H9 (cell line): ENCODE results near the gene BRAF. TPM values are rescaled to one million over a fixed set of nuclear protein-coding genes. Genes with fewer than 3 reads are reported as not detected.

ENCODE experiments used
- DNase-seq: peaks from one replicate; pipeline ENCODE4 v3.0.0-alpha.2; 2017
- H2AFZ ChIP-seq: one replicate; pipeline ENCODE4 v1.6.1; 2013; ENCODE audit warnings: mild to moderate bottlenecking, low read length, control low read depth, moderate library complexity
- H2AK5ac ChIP-seq: 2 replicates; pipeline ENCODE4 v1.6.1; 2013; ENCODE audit warnings: low read length, control low read depth, mixed read lengths; ENCODE audit not compliant: insufficient read length
- H2BK120ac ChIP-seq: one replicate; pipeline ENCODE4 v1.6.1; 2013; ENCODE audit warnings: low read depth, mild to moderate bottlenecking, low read length, control low read depth, inconsistent platforms; ENCODE audit not compliant: poor library complexity, severe bottlenecking
- H2BK12ac ChIP-seq: 2 replicates; pipeline ENCODE4 v1.6.1; 2013; ENCODE audit warnings: low read length, control low read depth, mixed read lengths, low read depth; ENCODE audit not compliant: insufficient read length
- H2BK15ac ChIP-seq: 2 replicates; pipeline ENCODE4 v1.6.1; 2013; ENCODE audit warnings: low read depth, low read length, control low read depth
- H2BK20ac ChIP-seq: one replicate; pipeline ENCODE4 v1.6.1; 2013; ENCODE audit warnings: low read depth, mild to moderate bottlenecking, low read length, control low read depth, inconsistent platforms; ENCODE audit not compliant: poor library complexity, severe bottlenecking
- H2BK5ac ChIP-seq: 2 replicates; pipeline ENCODE4 v1.6.1; 2013; ENCODE audit warnings: low read length, control low read depth, mixed read lengths; ENCODE audit not compliant: insufficient read length
- H3K14ac ChIP-seq: 2 replicates; pipeline ENCODE4 v1.6.1; 2013; ENCODE audit warnings: low read length, control low read depth; ENCODE audit not compliant: insufficient read depth
- H3K18ac ChIP-seq: 2 replicates; pipeline ENCODE4 v1.6.1; 2013; ENCODE audit warnings: low read depth, mild to moderate bottlenecking, mixed read lengths, low read length, control low read depth; ENCODE audit not compliant: insufficient read length
- H3K23ac ChIP-seq: 2 replicates; pipeline ENCODE4 v1.6.1; 2013; ENCODE audit warnings: low read length, control low read depth, mixed read lengths, low read depth; ENCODE audit not compliant: insufficient read length
- H3K23me2 ChIP-seq: 2 replicates; pipeline ENCODE4 v1.6.1; 2013; ENCODE audit warnings: low read depth, mild to moderate bottlenecking, mixed read lengths, low read length, control low read depth; ENCODE audit not compliant: insufficient read length, poor library complexity, severe bottlenecking
- H3K27ac ChIP-seq: 2 replicates; pipeline ENCODE4 v1.5.1; 2013; ENCODE audit warnings: low read length, control low read depth, mixed read lengths, low read depth; ENCODE audit not compliant: insufficient read length
- H3K27me3 ChIP-seq: 2 replicates; pipeline ENCODE4 v1.6.1; 2013; ENCODE audit warnings: low read length, control low read depth, inconsistent platforms; ENCODE audit not compliant: insufficient read depth
- H3K4ac ChIP-seq: 2 replicates; pipeline ENCODE4 v1.6.1; 2013; ENCODE audit warnings: low read depth, mild to moderate bottlenecking, control low read depth, inconsistent platforms, low read length, moderate library complexity
- H3K4me1 ChIP-seq: 2 replicates; pipeline ENCODE4 v1.6.1; 2013; ENCODE audit warnings: low read length, control low read depth, inconsistent platforms; ENCODE audit not compliant: insufficient read depth
- H3K4me2 ChIP-seq: 2 replicates; pipeline ENCODE4 v1.6.1; 2013; ENCODE audit warnings: low read length, control low read depth, mixed read lengths; ENCODE audit not compliant: insufficient read length, insufficient read depth
- H3K56ac ChIP-seq: 2 replicates; pipeline ENCODE4 v1.6.1; 2013; ENCODE audit warnings: low read depth, mild to moderate bottlenecking, mixed read lengths, low read length, control low read depth; ENCODE audit not compliant: insufficient read length
- H3K79me1 ChIP-seq: 2 replicates; pipeline ENCODE4 v1.6.1; 2013; ENCODE audit warnings: low read depth, mild to moderate bottlenecking, moderate library complexity, low read length, control low read depth, inconsistent platforms; ENCODE audit not compliant: insufficient read depth, poor library complexity, severe bottlenecking
- H3K79me2 ChIP-seq: 2 replicates; pipeline ENCODE4 v1.6.1; 2013; ENCODE audit warnings: low read length, control low read depth, inconsistent platforms; ENCODE audit not compliant: insufficient read depth
- H3K9ac ChIP-seq: 2 replicates; pipeline ENCODE4 v1.6.1; 2013; ENCODE audit warnings: low read length, control low read depth, mixed read lengths; ENCODE audit not compliant: insufficient read length; ENCODE audit errors: extremely low read depth
- H3K9me3 ChIP-seq: one replicate; pipeline ENCODE4 v1.6.1; 2013; ENCODE audit warnings: low read depth, low read length, inconsistent platforms; ENCODE audit not compliant: control insufficient read depth
- H3T11ph ChIP-seq: one replicate; pipeline ENCODE4 v1.6.1; 2013; ENCODE audit warnings: mild to moderate bottlenecking, low read length, control low read depth, inconsistent platforms
- H4K20me1 ChIP-seq: one replicate; pipeline ENCODE4 v1.6.1; 2013; ENCODE audit not compliant: control insufficient read depth, insufficient read length, insufficient read depth
- H4K5ac ChIP-seq: 2 replicates; pipeline ENCODE4 v1.6.1; 2013; ENCODE audit warnings: low read depth, mild to moderate bottlenecking, mixed read lengths, low read length, control low read depth; ENCODE audit not compliant: insufficient read length
- H4K8ac ChIP-seq: replicated peaks from 2 replicates; pipeline ENCODE4 v1.6.1; 2013; ENCODE audit warnings: low read length, control low read depth, mixed read lengths, low read depth; ENCODE audit not compliant: insufficient read length
- H4K91ac ChIP-seq: 2 replicates; pipeline ENCODE4 v1.6.1; 2013; ENCODE audit warnings: low read depth, mild to moderate bottlenecking, moderate library complexity, mixed read lengths, low read length, control low read depth; ENCODE audit not compliant: insufficient read length
- H3K27ac Mint-ChIP-seq, 3 experiments: 2 replicates in 2 of 3; 3 replicates in 1 of 3; pipeline ENCODE4 v1.8.0; 2020 to 2021; ENCODE audit warnings: mixed read lengths in 3 of 3, mild to moderate bottlenecking in 1 of 3, moderate library complexity in 1 of 3
- H3K27me3 Mint-ChIP-seq: 2 replicates; pipeline ENCODE4 v1.8.0; 2021; ENCODE audit warnings: low read depth, mild to moderate bottlenecking, moderate library complexity, mixed read lengths
- H3K36me3 Mint-ChIP-seq, 3 experiments: 2 replicates in 2 of 3; 3 replicates in 1 of 3; pipeline ENCODE4 v1.8.0; 2020 to 2021; ENCODE audit warnings: low read depth in 3 of 3, mixed read lengths in 3 of 3; ENCODE audit not compliant: insufficient read depth in 1 of 3
- H3K4me1 Mint-ChIP-seq, 2 experiments: 2 replicates each; pipeline ENCODE4 v1.8.0; 2020; ENCODE audit warnings: mixed read lengths in 2 of 2
- H3K4me3 Mint-ChIP-seq, 2 experiments: 2 replicates in 1 of 2; 3 replicates in 1 of 2; pipeline ENCODE4 v1.8.0; 2020 to 2021; ENCODE audit warnings: mild to moderate bottlenecking in 2 of 2, mixed read lengths in 2 of 2, moderate library complexity in 1 of 2
- H3K9me3 Mint-ChIP-seq, 2 experiments: 2 replicates in 1 of 2; 3 replicates in 1 of 2; pipeline ENCODE4 v1.8.0; 2020; ENCODE audit warnings: mild to moderate bottlenecking in 2 of 2, mixed read lengths in 2 of 2, moderate library complexity in 1 of 2
- CTCF ChIP-seq: fragments of 200-600 bp; sonication (generic); conservative IDR thresholded peaks from 3 replicates; pipeline ENCODE4 v1.8.0; 2021; ENCODE audit warnings: antibody characterized with exemption, mild to moderate bottlenecking
- WGBS: extraction: QIAGEN DNeasy Blood & Tissue Kit; methylation state at CpG from one replicate; pipeline ENCODE4 v1.1.7; 2013; ENCODE audit warnings: missing lambda C conversion rate, low lambda C conversion rate, mixed read lengths; ENCODE audit not compliant: insufficient read length; ENCODE audit errors: extremely low coverage; 5-methylcytosine and 5-hydroxymethylcytosine counted together
- total RNA-seq: library from RNA; stranded (reverse); gene quantifications from 2 replicates; pipeline ENCODE4 v1.2.1, GENCODE V29; 2021

BRAF gene
- total RNA-seq, 1 experiment from 2014 or later: 32.9 TPM

DNA sequence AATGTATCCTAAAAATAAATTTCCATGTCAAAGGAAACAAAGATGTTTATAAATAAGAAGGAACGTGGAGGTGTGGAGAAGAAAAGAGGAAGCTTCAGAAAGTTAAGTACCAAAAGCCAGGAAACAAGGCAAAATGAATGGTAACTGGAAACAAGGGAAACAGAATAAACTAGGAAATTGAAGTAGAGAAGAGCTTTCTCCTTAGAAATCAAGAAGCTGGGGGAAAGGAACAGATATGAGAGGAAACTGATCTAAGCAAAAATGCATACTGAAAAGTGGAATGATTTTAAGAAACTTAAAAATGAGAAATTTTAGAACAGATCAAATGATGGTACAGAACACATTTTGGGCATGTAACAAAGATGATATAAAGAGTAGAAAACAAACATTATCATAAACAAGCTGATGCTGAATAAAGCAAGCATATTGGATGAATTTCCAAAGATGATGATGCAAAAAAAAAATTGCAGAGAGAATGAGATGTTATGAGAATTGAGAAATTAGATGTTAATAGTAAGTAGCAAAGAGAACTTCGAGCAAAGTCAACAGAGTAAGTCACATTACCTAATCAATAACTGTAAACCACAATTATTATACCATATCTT is 1.9 kb downstream of the BRAF start:
- Mint-ChIP-seq H3K9me3 (peaks cover 6 to 8% of the 10 kb centered on the region in 2 experiments; a peak in 2 of 5 replicates), H3K36me3 (peaks cover 0 to 6% (median 6%) of the 10 kb centered on the region in 3 experiments; a peak in 5 of 7 replicates), H3K4me3 (no peak overlapping the region), H3K27me3 (peaks cover 2% of the 10 kb centered on the region; the same call in 1 of the 2 replicates), H3K4me1 (peaks cover 0 to 6% of the 10 kb centered on the region in 2 experiments; a peak in 1 of 4 replicates), H3K27ac (no peak overlapping the region)
- H4K8ac ChIP-seq: no peak overlapping the region
- no peak overlapping the region for H2BK12ac ChIP-seq
- no peak overlapping the region for H4K91ac ChIP-seq
- no peak overlapping the region for H2BK20ac ChIP-seq
- no peak overlapping the region for H2BK5ac ChIP-seq
- no peaks in the 10 kb centered on the region for H3K4me1 ChIP-seq
- DNase-seq: no peak
- no peak overlapping the region for H3K56ac ChIP-seq
- no peak overlapping the region for H2BK120ac ChIP-seq
- H3T11ph ChIP-seq: no peak overlapping the region
- H2AFZ ChIP-seq: no peak overlapping the region
- H3K27me3 ChIP-seq: no peaks in the 10 kb centered on the region
- H3K27ac ChIP-seq: no peak overlapping the region
- no peak overlapping the region for H3K18ac ChIP-seq
- H3K9ac ChIP-seq: no peak overlapping the region
- H4K20me1 ChIP-seq: no peaks in the 10 kb centered on the region
- peaks cover 13% of the 10 kb centered on the region; the same call in 1 of the 2 replicates for H3K79me2 ChIP-seq
- peak overlapping the region; percentile 99 for H3K4me2 ChIP-seq
- peaks cover 12% of the 10 kb centered on the region for H3K23me2 ChIP-seq
- H3K79me1 ChIP-seq: no peaks in the 10 kb centered on the region
- no peak overlapping the region for H4K5ac ChIP-seq
- H3K23ac ChIP-seq: no peak overlapping the region
- no peak overlapping the region for H2BK15ac ChIP-seq
- no peak for TF ChIP-seq CTCF
- no peaks in the 10 kb centered on the region for H3K9me3 ChIP-seq
- H3K4ac ChIP-seq: no peak overlapping the region
- H2AK5ac ChIP-seq: no peak overlapping the region
- no CpG with 5 or more reads among the region's 2 CpGs for WGBS
- no peak overlapping the region for H3K14ac ChIP-seq
